Stimulated activated CD4-positive, alpha-beta T cell treated with anti-CD3 and anti-CD28 coated beads, Interleukin-15, amount 100 ng/mL, for 1 hour (primary cell): ENCODE data around the gene OTOR.

Experiments used
- DNase-seq, 2 donors: peaks; one replicate each; pipeline ENCODE4 v3.0.0-alpha.2; 2020; ENCODE audit warnings: low read depth in 1 of 2, low spot score in 1 of 2

OTOR gene

DNA sequence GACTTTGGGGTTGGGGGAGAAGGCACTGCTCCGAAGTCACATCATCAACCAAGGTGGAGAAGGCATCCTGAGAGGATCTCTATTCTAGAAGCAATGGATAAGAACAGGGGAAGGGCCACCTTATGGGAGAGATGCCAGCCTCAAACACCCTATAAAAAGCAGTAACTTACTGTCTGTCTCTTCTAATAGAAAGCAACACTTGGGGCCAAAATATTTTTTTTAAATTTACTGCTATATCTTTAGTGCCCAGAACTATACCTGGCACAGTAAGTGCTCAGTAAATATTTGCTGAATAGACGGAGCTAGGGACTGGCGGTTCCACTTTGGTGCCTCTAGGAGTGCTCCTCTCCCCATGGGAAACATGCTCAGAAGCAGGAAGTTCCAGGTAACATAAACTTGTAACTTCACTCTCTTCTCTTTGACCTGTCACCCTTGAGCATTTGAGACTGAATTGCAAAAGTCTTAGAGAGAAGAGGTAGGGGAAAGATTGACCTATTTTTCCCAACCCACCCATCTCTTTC lies 807 bp upstream of the OTOR start:
- no peak for DNase-seq

DNA sequence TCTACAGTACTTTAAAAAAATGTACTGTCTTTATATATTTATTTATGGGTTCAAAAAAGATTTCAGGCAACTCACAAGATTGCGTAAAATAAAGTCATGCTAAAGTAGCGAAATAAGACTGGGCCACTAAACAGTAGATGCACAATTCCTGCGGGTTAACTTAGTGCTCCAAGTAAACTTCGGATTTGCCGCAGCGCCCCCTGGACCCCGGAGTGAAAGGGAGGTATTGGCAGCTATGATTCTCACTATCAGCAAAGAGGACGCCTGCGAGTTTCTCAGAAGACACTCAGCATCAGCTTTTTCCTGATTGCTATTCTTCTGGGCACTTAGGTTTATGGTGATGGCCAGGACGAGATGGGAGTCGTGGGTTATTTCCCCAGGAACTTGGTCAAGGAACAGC lies 1.4 kb downstream of the OTOR start:
- DNase-seq, result no peak

DNA sequence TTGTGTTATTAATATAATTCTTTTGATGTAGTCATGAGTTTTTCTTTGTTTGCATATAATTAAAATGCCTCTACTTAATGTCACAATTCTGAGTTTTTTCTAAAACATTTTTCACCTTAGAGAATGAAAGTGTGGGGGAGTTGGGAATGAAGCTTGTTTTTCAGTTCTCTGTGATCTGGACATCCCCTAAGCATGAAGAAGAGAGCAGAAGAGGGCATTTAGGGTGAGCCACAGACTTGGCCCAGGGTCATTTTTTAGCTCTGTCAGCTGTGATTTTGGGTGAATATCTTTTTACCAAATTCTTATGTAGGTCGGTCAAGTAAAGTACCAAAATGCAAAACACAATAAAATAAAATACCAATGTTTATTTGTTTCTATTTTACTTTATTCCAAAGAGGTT lies 3.9 kb downstream of the OTOR start:
- DNase-seq, result no peak

DNA sequence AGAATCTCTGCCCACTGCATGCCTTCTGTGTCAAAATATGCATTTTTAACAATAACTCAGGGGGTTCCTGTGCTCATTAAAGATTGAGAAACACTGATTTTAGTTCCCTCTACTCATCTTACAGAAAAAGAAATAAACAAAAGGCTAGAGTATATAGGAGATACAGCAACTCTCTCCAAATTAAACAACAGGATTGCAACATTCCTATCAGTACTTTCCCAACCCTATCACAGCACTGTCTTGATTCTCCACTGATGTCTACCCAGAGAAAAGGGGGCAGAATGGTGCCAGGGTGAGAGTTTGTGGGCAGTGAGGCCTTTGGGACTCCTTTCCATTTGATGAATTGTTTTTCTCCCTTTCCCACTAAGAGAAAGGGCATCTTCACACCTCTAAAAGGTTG lies 4.7 kb downstream of the OTOR start:
- DNase-seq, result no peak

DNA sequence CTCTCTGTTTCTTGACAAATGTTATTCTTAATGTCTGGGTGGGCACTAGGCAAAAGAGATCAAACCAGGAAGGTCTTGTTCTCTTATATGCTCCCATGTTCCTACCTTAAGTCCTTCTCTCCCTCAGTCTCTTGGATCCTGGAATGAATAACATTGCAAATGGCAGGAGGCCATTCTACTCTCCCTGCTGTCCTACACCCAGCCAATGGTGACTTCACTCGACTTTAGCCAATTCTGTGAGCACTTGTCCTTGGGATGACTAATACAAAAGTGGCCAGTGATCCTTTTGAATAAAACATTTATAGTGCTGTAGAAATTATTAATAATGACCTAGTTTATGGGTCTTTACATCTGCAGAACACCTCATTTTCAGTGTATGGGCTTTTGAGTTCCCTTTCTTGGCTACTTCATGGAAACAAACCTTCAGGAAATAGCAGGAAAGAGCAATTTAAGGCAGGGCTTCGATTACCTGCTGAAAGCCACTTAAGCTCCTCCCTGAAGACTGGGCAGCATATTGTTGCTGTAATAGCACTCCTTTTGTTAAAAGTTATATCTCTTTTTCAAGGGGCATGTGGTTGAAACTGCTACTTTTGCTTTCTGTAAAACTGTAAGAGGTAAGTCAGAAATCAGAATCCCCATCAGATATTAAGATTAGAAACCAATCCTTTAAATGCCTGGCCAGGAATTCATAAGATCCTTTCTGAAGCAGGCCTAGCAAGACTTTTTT lies 10.5 kb downstream of the OTOR start:
- DNase-seq, result no peak

DNA sequence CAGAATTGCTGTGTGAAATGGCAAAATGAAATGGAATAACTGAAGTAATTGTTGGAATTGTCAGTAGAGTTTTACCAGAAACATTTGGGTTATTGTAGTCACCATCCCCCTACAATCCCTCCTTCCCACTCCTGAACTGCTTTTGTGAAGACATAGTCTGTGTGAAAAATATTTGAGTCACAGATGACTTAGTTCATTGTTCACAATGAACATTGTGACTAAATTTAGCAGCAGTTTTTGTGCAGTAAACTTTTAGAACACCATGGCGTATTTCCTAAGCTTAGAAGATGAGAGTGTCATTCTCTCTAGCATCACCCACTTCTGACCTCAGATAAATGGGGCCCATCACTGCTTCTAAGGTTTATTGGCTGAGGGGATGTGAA lies 11.0 kb downstream of the OTOR start:
- no peak for DNase-seq

DNA sequence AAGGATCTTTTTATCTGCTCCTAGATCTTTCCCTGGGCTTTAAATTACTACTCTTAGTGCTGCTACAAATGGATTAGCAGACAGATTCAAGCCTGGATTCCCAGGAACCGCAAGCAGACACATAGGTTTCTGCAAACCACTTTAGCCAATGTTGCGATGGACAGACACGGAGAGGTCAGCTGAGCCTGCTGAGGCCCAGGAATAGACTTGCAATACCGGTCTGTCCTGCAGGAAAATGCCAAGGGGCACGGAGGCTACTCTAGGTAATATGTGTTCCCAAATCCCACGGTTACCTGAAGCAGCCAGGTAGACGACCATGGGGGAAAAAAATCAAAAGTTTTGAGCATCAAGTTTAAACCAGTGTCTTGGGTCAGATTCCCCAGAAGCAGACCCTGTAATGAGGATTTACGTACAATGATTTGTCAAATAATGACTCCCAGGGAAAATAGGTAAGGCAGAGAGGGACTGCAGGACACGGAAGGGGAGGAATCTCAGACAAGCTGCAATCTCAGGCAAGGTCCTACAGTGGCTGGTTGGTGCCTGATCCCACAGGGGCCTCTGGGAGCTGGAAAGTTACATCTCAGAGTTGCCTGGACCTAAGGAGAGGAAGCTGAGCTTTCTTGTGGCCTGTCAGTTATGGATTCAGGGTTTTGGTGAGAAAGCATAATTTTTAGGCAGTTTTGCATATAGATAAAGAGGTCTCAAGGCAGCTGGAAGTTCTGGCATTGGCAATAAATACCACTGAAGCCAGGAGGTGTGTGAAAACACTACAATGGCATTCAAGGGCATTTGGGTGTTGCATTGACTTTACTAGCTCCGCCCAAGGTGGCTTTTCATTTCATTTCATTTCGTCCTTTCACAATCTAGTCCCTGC lies 12.5 kb downstream of the OTOR start:
- no peak for DNase-seq

DNA sequence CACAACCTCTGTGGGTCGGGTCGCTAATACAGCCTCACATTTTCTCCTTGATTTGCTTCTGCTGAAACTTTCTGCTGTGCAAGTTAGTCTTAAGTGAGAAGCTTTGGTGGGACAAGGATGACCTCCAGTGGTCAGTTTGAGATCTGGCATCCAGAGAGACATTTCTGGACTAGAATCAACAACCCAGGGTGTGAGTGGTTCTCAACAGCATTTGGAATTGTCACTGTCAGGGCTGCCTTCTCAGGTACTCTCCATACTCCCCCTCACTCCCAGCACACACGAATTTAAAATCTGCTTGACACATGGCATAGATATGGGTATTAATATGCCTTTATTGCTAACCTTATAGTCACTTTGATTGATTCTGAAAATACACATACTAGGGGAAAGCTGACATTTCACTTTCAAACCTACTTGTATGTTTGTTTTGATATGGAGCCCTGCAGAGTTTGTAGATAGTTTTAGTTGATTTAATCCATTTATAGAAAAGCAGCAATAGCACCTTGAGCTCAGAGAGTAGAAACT lies 13.2 kb downstream of the OTOR start:
- peak in 1 of 2 donors; percentile 3 for DNase-seq

DNA sequence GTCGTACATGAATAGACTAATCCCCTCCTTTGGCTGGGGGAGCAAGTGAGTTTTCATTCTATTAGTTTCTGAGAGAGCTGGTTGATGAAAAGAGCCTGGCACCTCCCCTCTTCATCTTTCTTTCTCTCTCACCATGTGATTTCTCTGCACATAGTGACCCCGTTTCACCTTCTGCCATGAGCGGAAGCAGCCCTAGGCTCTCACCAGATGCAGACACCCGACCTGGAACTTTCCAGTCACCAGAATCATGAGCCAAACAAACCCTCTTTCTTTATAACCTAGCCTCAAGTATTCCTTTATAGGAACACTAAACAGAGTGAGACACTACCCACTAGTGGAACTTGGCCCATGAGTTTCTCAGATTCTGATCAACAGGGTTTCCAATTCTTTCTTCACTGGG lies 16.4 kb downstream of the OTOR start:
- DNase-seq, result no peak

DNA sequence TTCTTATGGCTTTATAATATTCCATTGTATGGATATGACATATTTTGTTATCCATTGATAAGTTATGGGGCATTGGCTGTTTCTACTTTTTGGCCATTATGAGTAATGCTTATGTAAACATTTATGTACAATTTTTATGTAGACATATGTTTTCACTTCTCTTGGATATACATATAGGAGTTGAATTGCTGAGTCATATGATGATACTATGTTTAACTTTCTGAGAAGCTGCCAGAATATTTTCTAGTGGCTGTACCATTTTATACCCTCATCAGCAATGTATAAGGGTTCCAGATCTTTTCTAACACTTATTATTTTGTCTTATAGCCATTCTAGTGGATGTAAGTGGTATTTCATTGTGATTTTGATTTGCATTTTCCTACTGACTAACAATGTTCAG lies 23.1 kb downstream of the OTOR start:
- no peak for DNase-seq

DNA sequence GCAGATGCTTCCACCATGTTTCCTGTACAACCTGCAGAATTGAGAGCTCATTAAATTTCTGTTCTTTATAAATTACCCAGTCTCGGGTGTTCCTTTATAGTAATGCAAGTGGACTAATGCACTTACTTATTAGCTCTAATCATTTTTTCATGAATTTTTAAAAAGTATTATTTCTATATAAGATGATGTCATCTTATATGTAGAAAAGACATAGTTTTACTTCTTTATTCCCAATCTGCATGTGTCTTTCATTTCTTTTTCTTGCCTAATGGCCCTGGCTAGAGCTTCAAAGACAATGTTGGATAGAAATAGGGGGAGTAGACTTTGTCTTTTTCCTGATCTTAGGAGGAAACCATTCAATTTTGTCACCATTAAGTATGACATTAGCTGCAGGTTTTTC lies 27.8 kb downstream of the OTOR start:
- DNase-seq, result no peak

DNA sequence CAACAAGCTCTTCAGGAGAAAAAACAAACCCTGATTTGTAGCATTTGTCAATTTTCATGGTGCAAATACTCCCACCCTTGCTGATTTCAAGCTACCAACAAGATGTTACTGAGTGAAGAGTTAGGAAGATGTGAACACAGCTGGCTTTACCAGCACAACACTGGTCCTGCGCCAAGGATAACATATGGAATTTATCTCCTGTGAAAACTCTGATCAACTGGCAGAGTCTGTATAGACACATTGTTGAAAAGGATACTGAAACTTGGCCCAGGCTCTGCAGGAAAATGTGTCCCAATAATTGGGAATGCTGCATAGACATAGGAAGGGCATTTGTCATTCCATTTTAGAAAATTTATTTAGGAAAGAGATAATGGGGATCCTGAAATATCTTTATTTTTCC lies 29.0 kb downstream of the OTOR start:
- no peak for DNase-seq

DNA sequence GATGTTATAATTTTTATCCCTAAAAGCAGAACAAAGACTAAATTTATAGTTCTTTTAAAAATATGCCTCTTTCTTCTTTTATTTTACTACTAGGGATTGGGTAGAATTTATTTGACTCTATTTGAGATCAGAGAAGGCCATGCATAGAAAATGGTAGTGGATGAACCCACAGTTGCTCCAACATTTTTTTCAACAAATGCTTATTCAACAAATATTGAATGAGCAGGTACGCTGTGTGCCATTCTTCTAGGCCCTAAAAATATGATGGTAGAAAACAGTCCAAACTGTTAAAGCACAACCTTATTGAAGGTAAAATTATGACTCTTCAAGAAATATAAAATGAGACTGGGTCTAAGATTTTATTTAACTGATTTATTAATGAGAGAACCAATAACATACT lies 30.0 kb downstream of the OTOR start:
- DNase-seq, result no peak

DNA sequence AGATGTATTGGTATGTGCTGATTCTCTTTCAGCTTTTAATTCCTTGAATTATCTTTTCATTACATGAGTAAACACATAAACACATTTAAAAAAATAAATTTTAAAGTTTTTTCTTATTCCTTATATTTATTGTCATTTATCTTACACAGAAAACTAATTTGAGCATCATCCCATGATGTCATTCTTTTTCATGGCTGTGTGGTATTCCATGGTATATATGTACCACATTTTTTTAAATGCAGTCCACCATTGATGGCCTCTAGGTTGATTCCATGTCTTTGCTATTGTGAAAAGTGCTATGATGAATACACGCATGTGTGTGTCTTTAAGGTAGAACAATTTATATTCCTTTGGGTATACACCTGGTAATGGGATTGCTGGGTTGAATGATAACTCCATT lies 33.3 kb downstream of the OTOR start:
- DNase-seq, result no peak

DNA sequence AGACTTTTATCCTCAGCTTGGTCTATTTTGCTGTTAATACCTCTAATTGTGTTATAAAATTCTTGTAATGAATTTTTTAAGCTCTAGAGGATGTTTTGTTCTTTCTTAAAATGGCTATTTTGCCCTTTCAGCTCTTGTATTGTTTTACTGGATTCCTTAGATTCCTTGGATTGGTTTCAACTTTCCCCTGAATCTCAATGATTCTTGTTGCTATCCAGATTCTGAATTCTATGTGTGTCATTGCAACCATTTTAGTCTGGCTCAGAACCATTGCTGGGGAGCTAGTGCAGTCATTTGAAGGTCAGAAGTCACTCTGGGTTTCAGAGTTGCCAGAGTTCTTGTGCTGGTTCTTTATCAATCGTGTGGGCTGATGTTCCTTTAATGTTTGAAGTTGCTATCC lies 37.1 kb downstream of the OTOR start:
- no peak for DNase-seq
